ENCODE measurements around the gene FRS2. TPM values are rescaled to one million over a fixed set of nuclear protein-coding genes. Genes with fewer than 3 reads are reported as not detected.

Gene FRS2
- total RNA-seq (2021): 30.6 and 33.7 TPM in 2 replicates
- long read RNA-seq, transcript FRS2-206 (9 exons, 1,952 nt): major isoform, 17 of 42 reads
- long read RNA-seq, partial matches to known transcripts: 0 of 42 reads
- long read RNA-seq, other reads (novel, unspliced or antisense): 25 of 42 reads

- Histone ChIP-seq H4K91ac (ENCODE audit: insufficient read length, low read depth, low read length) (no peak within 1 kb of the TSS), H2AFZ (ENCODE audit: low read length) (no peak within 1 kb of the TSS), H3K18ac (ENCODE audit: insufficient read length, low read depth, low read length) (peak within 1 kb of the TSS; percentile 95), H3K79me2 (ENCODE audit: insufficient read depth, low read length) (peaks cover 33% of the 10 kb centered on the region), H3K9ac (ENCODE audit: extremely low read depth, insufficient read length, low read length) (peak within 1 kb of the TSS; percentile 89), H3K23ac (ENCODE audit: insufficient read length, low read depth, low read length) (no peak within 1 kb of the TSS), H3K9me3 (ENCODE audit: control insufficient read depth, low read depth, low read length) (no peaks in the 10 kb centered on the region), H3K27ac (ENCODE audit: insufficient read length, low read depth, low read length) (peak within 1 kb of the TSS; percentile 44), H2AK5ac (ENCODE audit: insufficient read length, low read length) (no peak within 1 kb of the TSS), H4K8ac (replicated peaks; ENCODE audit: insufficient read length, low read depth, low read length) (no peak within 1 kb of the TSS), H3T11ph (ENCODE audit: low read length) (no peak within 1 kb of the TSS), H2BK20ac (ENCODE audit: low read depth, low read length, poor library complexity, severe bottlenecking) (no peak within 1 kb of the TSS), H3K14ac (ENCODE audit: insufficient read depth, low read length) (peak within 1 kb of the TSS; percentile 97), H4K5ac (ENCODE audit: insufficient read length, low read depth, low read length) (no peak within 1 kb of the TSS), H2BK15ac (ENCODE audit: low read depth, low read length) (no peak within 1 kb of the TSS), H3K23me2 (ENCODE audit: insufficient read length, low read depth, low read length, poor library complexity, severe bottlenecking) (peaks cover 4% of the 10 kb centered on the region), H3K79me1 (ENCODE audit: insufficient read depth, low read depth, low read length, poor library complexity, severe bottlenecking) (peaks cover 4% of the 10 kb centered on the region), H3K27me3 (ENCODE audit: insufficient read depth, low read length) (no peaks in the 10 kb centered on the region), H2BK5ac (ENCODE audit: insufficient read length, low read length) (no peak within 1 kb of the TSS), H3K4me2 (ENCODE audit: insufficient read depth, insufficient read length, low read length) (peak within 1 kb of the TSS; percentile 94), H2BK120ac (ENCODE audit: low read depth, low read length, poor library complexity, severe bottlenecking) (no peak within 1 kb of the TSS), H4K20me1 (ENCODE audit: control insufficient read depth, insufficient read depth, insufficient read length) (no peaks in the 10 kb centered on the region), H2BK12ac (ENCODE audit: insufficient read length, low read depth, low read length) (no peak within 1 kb of the TSS), H3K4me1 (ENCODE audit: insufficient read depth, low read length) (peaks cover 6% of the 10 kb centered on the region; the same call in 1 of the 2 replicates), H3K56ac (ENCODE audit: insufficient read length, low read depth, low read length) (no peak within 1 kb of the TSS), H3K4ac (ENCODE audit: low read depth, low read length) (no peak within 1 kb of the TSS)
- peaks cover 61 to 77% of the 10 kb centered on the region in 2 experiments for H3K4me1 Mint-ChIP-seq
- H3K27me3 Mint-ChIP-seq (ENCODE audit: low read depth): no peaks in the 10 kb centered on the region
- DNase-seq: peak; percentile 97
- TF ChIP-seq CTCF (conservative IDR thresholded peaks at IDR 0.05): peak; percentile 41; the same call in 1 of the 3 replicates
- no peaks in the 10 kb centered on the region for H3K9me3 Mint-ChIP-seq
- no peaks in the 10 kb centered on the region; a peak in 2 of 7 replicates for H3K36me3 Mint-ChIP-seq (ENCODE audit: insufficient read depth in 1 of 3, low read depth in 3 of 3)
- no CpG with 5 or more reads among the region's 68 CpGs for WGBS (ENCODE audit: extremely low coverage, insufficient read length, low lambda C conversion rate)
- H3K4me3 Mint-ChIP-seq: peak within 1 kb of the TSS; percentile 95 to 97
- H3K27ac Mint-ChIP-seq: peak within 1 kb of the TSS; percentile 97 to 99 (median 99)
Measured at GRCh38 chr12:69470189-69471075, at the start of gene FRS2. FRS2 (plus strand) TSS chr12:69470388; CDS start chr12:69569031, 98,643 bp downstream.
